Fibroblast of skin of back (primary cell): ENCODE data around the gene CCSER2.
"Not testable (repeated sequence)": the region's sequence is repeated elsewhere in the genome, so short reads cannot be mapped to it uniquely, and the experiment has no call there.

ENCODE experiments used
- DNase-seq: peaks from one replicate; pipeline ENCODE4 v3.0.0-alpha.2; 2013

CCSER2 gene

DNA sequence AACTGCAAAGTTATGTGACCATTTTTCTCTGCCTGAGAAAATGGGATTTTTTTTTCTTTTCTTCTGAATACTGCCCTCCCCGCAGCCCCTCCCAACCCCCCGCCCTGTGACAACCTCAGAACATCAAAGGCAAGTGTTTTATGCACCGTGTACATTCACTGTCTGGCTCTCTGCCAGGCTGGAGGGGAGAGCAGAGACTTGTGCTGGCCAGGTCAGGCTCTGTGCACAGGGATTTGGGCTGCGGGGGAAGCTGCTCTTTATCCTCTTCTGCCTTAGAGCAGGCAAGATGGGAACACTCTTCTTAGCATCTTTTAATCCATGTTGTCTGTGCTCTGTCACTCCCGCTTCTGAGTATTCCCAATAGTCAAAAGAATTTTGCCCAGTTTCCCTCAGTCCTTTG, 195.1 kb downstream of the CCSER2 start:
- no peak for DNase-seq

- no peak for DNase-seq
Measured at GRCh38 chr10:84524435-84524834, 196.0 kb downstream of the CCSER2 start.

DNA sequence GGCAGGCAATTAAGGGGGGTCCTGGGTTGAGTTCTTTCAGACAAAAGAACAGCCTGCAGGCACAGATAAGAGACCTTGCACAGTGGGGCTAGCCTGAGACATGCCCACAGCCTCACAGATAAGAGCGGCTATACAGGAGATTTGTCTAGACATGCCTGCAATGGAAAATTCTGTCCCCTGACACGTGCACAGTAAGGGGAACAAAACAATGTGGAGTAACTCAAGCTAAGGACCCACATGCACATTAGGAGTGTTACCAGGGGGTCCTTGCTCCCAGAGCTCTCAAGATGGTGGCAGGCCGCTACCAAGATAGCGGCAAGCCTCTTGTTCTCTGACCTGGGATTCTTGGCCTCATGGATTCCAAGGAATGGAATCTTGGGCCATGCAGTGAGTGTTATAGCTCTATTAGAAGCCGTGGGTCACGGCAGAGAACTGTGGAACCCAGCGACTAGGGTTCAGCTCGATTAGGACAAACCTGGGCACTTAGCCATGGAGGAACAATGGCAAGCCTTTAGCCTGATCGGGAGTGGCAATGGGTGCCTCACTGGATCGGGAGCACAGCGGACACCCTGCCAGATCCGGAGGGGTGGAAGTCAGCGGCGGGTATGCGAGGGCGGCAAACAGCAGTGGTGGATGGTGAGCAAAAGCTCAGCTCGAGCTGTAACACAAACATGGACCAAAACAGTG, 196.9 kb downstream of the CCSER2 start:
- no peak for DNase-seq

DNA sequence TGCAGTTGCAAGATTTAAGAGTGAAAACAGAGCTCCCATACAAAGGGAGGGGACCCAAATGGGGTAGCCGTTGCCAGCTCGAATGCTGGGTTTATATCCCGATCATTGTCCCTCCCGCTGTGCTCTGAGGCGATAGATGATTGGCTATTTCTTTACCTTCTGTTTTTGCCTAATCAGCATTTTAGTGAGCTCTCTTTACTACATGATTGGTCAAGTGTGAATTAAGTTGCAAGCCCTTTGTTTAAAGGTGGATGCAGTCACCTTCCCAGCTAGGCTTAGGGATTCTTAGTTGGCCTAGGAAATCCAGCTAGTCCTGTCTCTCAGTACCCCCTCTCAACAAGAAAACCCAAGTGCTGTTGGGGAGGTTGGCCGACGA, 197.4 kb downstream of the CCSER2 start:
- DNase-seq: not testable (repeated sequence)

DNA sequence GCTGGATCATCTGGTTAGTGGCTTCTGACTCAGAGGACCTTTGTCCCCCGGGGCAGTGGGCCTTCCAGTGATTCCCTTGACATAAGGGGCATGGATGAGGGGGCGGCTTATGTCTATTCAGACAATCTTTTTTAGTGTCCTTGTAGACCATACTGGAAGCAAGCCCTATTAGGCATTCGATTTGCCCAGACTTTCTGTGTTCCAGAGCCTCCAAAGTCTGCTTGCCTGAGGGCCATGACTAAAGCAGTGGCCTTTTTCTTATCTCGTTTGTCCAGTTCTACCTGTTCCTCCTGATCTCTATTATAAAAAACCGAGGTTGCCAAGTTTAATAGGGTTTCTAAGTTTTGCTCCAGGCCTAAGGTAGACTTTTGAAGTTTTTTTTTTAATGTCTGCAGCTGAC, 199.0 kb downstream of the CCSER2 start:
- DNase-seq: not testable (repeated sequence)

- DNase-seq: not testable (repeated sequence)
Measured at GRCh38 chr10:84528526-84528925, 200.1 kb downstream of the CCSER2 start.

DNA sequence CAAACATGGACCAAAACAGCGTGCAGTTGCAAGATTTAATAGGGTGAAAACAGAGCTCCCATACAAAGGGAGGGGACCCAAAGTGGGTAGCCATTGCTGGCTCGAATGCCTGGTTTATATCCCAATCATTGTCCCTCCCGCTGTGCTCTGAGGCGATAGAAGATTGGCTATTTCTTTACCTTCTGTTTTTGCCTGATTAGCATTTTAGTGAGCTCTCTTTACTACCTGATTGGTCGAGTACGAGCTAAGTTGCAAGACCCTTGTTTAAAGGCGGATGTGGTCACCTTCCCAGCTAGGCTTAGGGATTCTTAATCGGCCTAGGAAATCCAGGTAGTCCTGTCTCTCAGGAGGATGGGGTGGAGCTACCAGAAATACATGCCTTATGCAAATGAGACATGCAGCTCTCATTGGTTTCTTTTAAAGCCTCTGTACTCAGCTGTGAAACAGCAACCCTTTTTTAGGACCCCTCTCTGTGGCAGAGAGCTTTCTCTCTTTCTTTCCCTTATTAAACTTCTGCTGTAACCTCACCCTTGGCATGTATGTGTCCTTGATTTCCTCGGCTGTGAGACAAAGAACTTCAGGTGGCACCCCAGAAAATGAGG, 202.4 kb downstream of the CCSER2 start:
- DNase-seq: no peak

DNA sequence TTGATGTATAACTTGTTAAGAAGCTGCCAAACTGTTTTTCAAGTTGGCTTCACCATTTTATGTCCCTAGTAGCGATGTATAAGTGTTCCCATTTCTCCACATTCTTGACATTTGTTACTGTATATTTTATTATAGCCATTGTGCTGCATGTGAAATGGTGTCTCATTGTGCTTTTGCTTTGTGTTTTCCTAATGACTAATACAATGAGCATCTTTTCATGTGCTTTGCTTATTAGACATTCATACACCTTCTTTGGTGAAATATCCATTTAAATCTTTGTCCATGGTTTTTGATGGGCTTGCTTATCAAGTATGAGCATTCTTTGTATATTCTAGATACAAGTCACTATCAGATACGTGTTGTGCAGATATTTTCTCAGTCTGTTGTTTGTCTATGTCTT, 203.0 kb downstream of the CCSER2 start:
- peak; percentile 68 for DNase-seq

- no peak for DNase-seq
Measured at GRCh38 chr10:84534168-84534567, 205.8 kb downstream of the CCSER2 start.

GRCh38 chr10:84537447-84537931, 209.1 kb downstream of the CCSER2 start:
- peak; percentile 70 for DNase-seq

GRCh38 chr10:84538036-84538435, 209.6 kb downstream of the CCSER2 start:
- DNase-seq: no peak

DNA sequence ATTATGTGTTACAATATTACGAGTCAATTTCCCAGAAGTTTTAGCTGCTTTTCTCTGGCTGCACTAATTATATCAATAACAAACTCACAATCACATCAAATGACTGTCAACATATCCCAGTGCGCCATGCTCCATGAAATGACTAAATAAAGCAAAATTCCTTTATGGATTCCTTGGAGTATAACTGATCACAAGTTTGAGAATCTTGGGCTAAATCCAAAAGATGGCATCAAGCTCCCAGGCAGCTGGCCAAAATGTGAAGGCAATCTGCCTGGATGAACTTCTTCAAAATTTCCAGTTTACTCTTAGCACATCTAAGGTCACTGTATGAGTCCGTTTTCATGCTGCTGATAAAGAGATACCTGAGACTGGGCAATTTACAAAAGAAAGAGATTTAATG, 210.8 kb downstream of the CCSER2 start:
- peak; percentile 84 for DNase-seq

DNA sequence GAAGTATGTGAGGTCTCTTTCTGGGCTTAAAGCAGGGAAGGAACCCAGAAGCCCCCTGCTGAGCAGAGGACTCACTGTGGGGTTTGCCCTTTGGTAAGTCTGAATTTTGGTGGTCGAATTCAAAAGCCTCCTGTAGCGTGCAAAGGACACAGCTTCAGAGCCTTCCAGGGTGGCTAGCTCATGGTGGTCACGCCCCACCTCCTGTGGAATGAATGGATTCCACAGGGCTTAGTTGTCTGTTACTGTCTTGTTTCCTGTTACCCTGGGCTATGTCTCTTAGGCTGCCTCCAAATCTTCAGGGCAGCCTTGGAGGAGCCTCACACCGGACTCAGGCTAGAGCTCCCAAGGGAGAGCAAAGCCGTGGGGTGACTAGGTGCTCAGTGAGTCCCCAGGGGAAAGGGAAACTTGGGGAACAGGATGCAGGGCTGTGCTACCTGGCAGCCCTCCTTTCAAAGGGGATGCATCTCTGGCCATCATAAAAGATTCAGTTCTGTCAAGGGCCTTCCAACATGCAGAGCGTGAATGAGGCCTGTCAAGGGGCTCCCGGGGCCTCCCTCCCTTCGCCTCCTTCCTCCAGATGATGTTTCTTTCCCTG, 211.7 kb downstream of the CCSER2 start:
- DNase-seq: peak; percentile 99

DNA sequence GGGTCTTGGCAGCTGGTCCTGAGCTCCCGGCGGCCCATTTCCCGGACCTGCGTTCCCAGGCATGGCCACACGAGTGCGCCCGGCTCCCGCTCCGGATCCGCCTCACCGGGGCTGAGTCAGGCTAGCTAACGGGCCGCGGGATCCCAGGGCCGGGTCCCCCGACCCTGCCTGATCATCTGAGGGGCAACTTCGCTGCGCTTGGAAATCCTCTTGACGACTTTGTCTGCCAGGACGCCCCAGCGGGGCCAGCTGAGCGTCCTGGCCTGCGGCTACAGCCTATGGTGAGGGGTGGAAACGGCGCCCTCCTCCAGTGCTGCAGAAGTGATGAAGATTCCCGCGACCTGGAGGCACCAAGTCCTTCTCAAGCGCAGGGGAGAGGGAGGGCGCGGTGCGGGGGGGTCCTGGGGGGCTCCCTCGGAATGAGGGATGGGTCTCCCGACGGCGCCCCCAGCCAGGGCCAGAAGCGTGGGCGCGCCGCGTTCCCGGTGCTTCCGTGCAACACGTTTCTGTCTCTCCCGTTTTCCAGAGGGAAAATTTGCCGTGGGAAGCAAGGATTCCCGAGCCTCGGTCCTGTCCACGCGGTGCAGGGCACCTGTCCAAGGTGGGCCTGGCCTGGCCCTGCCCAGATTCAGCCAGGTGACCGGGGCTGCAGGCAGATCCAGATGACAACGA, 212.4 kb downstream of the CCSER2 start:
- DNase-seq: peak; percentile 75

- no peak for DNase-seq
Measured at GRCh38 chr10:84541289-84541637, 212.9 kb downstream of the CCSER2 start.

GRCh38 chr10:84542522-84543490, 214.4 kb downstream of the CCSER2 start:
- no peak for DNase-seq

DNA sequence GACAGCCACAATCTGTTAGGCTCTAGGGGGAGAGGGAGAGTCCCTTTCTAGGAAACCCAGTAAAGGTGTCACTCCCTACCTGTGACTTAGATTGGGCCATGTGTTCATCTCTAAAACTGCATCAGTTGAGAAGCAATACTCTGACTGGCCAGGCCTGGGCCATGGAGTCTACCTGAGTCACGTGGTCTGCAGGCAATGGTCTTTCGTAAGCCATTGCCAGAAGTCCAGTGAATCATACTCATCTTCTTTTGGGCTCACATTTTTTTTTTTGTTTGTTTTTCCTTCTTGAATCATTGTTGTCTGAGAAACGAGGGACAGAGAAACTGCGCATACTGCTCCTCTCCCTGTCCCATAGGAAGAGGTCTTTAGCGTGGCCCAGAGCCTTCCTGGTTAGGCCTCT, 215.6 kb downstream of the CCSER2 start:
- DNase-seq: peak; percentile 36

- DNase-seq: no peak
Measured at GRCh38 chr10:84545651-84546050, 217.3 kb downstream of the CCSER2 start.

GRCh38 chr10:84546609-84547008, 218.2 kb downstream of the CCSER2 start:
- DNase-seq: no peak

GRCh38 chr10:84547616-84548015, 219.2 kb downstream of the CCSER2 start:
- no peak for DNase-seq

- no peak for DNase-seq
Measured at GRCh38 chr10:84548869-84549268, 220.5 kb downstream of the CCSER2 start.
